Stimulated activated CD8-positive, alpha-beta memory T cell treated with anti-CD3 and anti-CD28 coated beads, Interleukin-12 subunit alpha, Interleukin-12 subunit beta, amount 100 ng/mL, for 1 hour (primary cell): ENCODE results near the gene ADRM1.

Source experiments
- DNase-seq: peaks from one replicate; pipeline ENCODE4 v3.0.0-alpha.2; 2020; ENCODE audit warnings: low read depth

Gene ADRM1

GRCh38 chr20:62302341-62303061, at the start of gene ADRM1:
ADRM1 (plus strand) TSS chr20:62302997; CDS start chr20:62303569, 572 bp downstream.
- peak; percentile 91 for DNase-seq

GRCh38 chr20:62253398-62253797, 49.4 kb upstream of the ADRM1 start:
- no peak for DNase-seq

- no peak for DNase-seq
Measured at GRCh38 chr20:62254021-62254724, 48.6 kb upstream of the ADRM1 start.

- DNase-seq = no peak
Measured at GRCh38 chr20:62255976-62256375, 46.8 kb upstream of the ADRM1 start.

GRCh38 chr20:62258499-62259293, 44.1 kb upstream of the ADRM1 start:
- no peak for DNase-seq

- no peak for DNase-seq
Measured at GRCh38 chr20:62259294-62259565, 43.6 kb upstream of the ADRM1 start.

GRCh38 chr20:62262064-62262463, 40.7 kb upstream of the ADRM1 start:
- no peak for DNase-seq

GRCh38 chr20:62263396-62263795, 39.4 kb upstream of the ADRM1 start:
- DNase-seq = no peak

GRCh38 chr20:62265365-62265764, 37.4 kb upstream of the ADRM1 start:
- DNase-seq = no peak

- no peak for DNase-seq
Measured at GRCh38 chr20:62266340-62266739, 36.5 kb upstream of the ADRM1 start.

- no peak for DNase-seq
Measured at GRCh38 chr20:62266851-62267250, 35.9 kb upstream of the ADRM1 start.

- DNase-seq = no peak
Measured at GRCh38 chr20:62267543-62267942, 35.3 kb upstream of the ADRM1 start.

GRCh38 chr20:62268228-62268900, 34.4 kb upstream of the ADRM1 start:
- no peak for DNase-seq

- DNase-seq = no peak
Measured at GRCh38 chr20:62269378-62269777, 33.4 kb upstream of the ADRM1 start.

- DNase-seq = no peak
Measured at GRCh38 chr20:62269871-62270270, 32.9 kb upstream of the ADRM1 start.

GRCh38 chr20:62272200-62272599, 30.6 kb upstream of the ADRM1 start:
- no peak for DNase-seq

GRCh38 chr20:62273416-62273815, 29.4 kb upstream of the ADRM1 start:
- no peak for DNase-seq

GRCh38 chr20:62274332-62274950, 28.4 kb upstream of the ADRM1 start:
- DNase-seq = no peak

GRCh38 chr20:62275219-62275618, 27.6 kb upstream of the ADRM1 start:
- no peak for DNase-seq

GRCh38 chr20:62276439-62276838, 26.4 kb upstream of the ADRM1 start:
- DNase-seq = no peak

- no peak for DNase-seq
Measured at GRCh38 chr20:62277253-62277652, 25.5 kb upstream of the ADRM1 start.

GRCh38 chr20:62280303-62280702, 22.5 kb upstream of the ADRM1 start:
- DNase-seq = no peak
